ENCODE measurements around the gene CTSA.
A peak's percentile ranks its signal among the peaks of the same experiment; 100 is the strongest.
"Not testable (repeated sequence)": the region's sequence is repeated elsewhere in the genome, so short reads cannot be mapped to it uniquely, and the experiment has no call there.

Gene CTSA

GRCh38 chr20:45918779-45919537 is 27.8 kb downstream of the CTSA start:
- no peak for DNase-seq (ENCODE audit: low spot score)

- no peak for DNase-seq (ENCODE audit: low spot score)
Measured at GRCh38 chr20:45919542-45920399, 28.6 kb downstream of the CTSA start.

DNA sequence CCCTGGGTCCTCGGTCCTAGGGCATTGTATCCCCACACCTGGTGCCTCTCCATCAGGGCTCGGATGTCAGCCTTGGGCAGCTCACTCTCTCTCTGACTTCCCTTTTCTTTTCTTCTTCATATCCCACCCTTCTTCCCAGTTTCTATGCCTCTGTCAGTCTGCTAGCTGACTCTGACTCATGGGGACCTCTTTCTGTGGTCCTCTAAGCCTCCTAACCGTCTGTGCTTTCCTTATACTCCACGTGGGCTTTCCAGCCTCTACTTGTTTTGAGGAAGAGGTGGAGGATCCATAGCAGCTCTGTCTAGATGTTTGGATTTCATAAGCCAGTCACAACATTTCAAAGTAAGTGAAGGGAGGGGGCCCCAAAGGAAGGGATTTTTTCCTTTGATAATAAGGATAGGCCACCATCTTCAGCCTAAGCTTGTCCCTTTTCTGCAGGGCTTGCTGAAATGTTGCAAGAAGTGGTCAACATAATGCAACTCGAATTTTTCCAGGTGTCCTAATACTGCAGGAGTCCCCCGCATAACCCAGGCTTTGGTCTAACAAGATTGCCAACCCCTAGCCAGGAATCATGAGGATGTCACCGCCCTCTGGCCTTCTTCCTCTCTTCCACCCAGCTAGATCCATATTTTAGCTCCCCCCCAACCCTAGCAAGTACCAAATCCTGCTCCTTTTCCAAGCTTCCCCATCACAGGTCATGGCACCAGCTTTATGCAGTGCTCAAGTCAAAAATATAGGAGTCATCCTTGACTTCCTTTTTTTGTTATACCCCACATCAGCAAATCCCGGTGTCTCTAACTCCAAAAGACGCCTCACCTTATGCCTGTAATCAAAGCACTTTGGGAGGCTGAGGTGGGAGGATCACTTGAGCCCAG is 29.6 kb downstream of the CTSA start:
- no peak for DNase-seq (ENCODE audit: low spot score)

- no peak for DNase-seq (ENCODE audit: low spot score)
Measured at GRCh38 chr20:45921337-45922189, 30.4 kb downstream of the CTSA start.

DNA sequence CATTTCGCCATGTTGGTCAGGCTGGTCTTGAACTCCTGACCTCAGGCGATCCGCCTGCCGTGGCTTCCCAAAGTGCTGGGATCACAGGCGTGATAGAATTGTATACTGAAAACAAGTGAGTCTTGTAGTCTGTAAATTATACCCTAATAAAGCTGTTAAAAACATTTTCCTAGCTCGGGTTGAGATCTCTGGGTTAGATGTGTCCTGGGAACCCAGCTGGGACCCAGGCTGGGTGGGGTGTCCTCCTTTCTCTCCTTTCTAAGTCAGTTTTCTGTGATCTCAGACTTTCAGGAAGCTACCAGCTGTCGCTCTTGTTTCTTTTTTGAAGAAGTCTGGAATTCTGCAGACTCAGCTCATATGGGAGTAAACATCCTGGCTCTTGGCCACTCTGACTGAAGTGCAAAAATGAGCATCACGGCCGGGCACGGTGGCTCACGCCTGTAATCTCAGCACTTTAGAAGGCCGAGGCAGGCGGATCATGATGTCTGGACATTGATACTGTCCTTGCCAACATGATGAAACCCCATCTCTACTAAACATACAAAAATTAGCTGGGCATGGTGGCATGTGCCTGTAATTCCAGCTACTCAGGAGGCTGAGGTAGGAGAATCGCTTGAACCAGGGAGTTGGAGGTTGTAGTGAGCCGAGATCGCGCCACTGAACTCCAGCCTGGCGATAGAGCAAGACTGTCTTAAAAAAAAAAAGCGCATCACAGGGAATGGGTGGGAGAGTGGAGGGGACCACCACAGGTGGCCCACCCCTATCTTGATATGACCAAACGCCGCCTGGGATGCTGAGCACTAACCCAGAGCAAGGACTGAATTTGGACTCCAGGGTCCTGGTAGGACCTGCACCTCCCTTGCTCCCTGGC is 33.5 kb downstream of the CTSA start:
- DNase-seq (ENCODE audit: low spot score) = no peak

DNA sequence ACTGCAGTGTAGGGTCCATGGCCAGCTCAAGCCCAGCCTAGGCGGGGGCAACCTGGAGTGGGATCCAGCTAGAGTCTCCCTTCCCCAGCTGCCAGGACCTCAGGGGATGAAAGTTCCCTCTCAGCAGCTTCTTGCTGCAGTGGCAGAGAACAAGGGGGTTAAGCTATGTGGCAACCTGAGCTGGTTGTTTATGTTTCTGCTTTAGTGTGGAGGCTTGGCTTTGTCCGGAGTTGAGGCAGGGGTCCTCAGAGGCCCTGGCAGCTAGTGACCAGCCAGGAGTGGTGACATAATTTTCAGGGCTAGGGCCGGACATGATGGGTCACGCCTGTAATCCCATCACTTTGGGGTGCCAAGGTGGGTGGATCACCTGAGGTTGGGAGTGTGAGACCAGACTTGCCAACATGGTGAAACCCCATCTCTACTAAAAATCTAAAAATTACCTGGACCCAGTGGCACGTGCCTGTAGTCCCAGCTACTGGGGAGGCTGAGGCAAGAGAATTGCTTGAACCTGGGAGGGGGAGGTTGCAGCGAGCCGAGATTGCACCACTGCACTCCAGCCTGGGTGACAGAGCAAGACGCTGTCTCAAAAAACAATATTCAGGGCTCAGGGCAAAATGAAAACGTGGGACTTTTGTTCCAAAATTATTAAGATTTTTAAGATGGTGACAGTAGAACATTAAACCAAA is 34.8 kb downstream of the CTSA start:
- DNase-seq (ENCODE audit: low spot score) = no peak

DNA sequence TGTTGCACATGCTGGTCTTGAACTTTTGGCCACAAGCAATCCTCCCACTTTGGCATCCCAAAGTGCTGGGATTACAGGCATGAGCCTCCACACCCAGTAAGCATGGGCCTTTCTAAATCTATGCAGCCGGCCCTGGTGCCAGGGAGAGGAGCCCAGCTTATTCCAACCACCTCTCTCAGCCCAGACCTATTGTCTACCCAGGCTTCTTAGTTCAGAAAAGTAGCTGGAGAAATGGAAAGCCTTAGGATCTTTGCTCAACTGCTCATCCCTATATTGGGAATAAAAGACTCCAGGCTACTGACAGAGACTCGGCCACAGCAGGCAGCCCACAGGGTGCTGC is 35.6 kb downstream of the CTSA start:
- DNase-seq (ENCODE audit: low spot score) = no peak

DNA sequence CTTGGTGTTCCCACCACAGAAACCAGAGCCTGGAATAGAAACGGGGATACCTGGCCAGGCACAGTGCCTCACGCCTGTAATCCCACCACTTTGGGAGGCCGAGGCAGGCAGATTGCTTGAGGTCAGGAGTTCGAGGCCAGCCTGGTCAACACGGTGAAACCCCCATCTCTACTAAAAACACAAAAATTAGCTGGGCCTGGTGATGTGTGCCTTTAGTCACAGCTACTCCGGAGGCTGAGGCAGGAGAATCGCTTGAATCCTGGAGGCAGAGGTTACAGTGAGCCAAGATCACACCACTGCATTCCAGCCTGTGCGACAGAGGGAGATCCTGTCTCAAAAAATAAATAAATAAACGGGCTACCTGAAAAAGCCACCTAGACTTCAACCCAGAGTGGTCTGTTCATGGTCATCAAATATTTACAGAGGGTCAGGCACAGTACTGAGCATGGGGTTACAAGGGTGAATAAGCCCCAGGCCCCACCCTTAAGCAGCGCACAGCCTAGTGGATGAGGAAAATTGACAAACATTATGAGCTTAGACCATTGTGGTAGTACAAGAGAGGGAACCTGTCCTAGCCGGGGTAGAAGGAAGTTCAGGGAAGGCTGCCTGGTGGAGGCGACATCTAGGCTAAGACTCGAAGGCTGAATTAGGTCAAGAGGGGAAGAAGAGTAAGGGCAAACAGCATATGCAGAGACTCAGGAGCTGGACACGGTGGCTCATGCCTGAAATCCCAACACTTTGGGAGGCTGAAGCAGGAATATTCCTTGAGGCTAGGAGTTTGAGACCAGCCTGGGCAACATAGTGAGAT is 36.1 kb downstream of the CTSA start:
- peak; percentile 66 for DNase-seq (ENCODE audit: low spot score)

DNA sequence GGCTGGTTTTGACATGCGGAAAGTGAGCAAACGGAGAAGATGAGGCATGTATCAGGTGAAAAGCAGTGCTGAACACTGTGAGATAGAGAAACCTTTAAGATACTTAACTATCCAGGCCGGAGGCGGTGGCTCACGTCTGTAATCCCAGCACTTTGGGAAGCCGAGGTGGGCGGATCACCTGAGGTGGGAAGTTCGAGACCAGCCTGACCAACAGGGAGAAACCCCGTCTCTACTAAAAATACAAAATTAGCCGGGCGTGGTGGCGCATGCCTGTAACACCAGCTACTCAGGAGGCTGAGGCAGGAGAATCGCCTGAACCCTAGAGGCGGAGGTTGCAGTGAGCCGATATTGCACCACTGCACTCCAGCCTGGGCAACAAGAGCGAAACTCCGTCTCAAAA is 40.5 kb downstream of the CTSA start:
- DNase-seq (ENCODE audit: low spot score) = not testable (repeated sequence)

GRCh38 chr20:45933266-45934045 is 42.3 kb downstream of the CTSA start:
- DNase-seq (ENCODE audit: low spot score) = peak; percentile 88

GRCh38 chr20:45934046-45934585 is 43.0 kb downstream of the CTSA start:
- DNase-seq (ENCODE audit: low spot score) = peak; percentile 57

GRCh38 chr20:45934586-45935415 is 43.7 kb downstream of the CTSA start, which contains the start of gene PCIF1:
PCIF1 (plus strand) TSS chr20:45934683; CDS start chr20:45939000, 4,317 bp downstream.
- DNase-seq (ENCODE audit: low spot score) = peak; percentile 100

- DNase-seq (ENCODE audit: low spot score) = no peak
Measured at GRCh38 chr20:45935416-45936046, 44.4 kb downstream of the CTSA start.

GRCh38 chr20:45937765-45938164 is 46.6 kb downstream of the CTSA start:
- DNase-seq (ENCODE audit: low spot score) = no peak

GRCh38 chr20:45938727-45939438 is 47.7 kb downstream of the CTSA start:
- no peak for DNase-seq (ENCODE audit: low spot score)

GRCh38 chr20:45940053-45940452 is 48.9 kb downstream of the CTSA start:
- DNase-seq (ENCODE audit: low spot score) = no peak
